ACHN (cell line): ENCODE results near the gene SNRPA1.

Source experiments
- DNase-seq: peaks from one replicate; pipeline ENCODE4 v3.0.0-alpha.2; 2015
- in situ Hi-C: cut with HindIII; loops from 2 replicates; pipeline ENCODE4 v1.10.0; 2017; ENCODE audit warnings: low sequenced_read_pairs, low pct_ligation_motif_present, low pct_unique_long_range_greater_than_20kb

SNRPA1 gene

DNA sequence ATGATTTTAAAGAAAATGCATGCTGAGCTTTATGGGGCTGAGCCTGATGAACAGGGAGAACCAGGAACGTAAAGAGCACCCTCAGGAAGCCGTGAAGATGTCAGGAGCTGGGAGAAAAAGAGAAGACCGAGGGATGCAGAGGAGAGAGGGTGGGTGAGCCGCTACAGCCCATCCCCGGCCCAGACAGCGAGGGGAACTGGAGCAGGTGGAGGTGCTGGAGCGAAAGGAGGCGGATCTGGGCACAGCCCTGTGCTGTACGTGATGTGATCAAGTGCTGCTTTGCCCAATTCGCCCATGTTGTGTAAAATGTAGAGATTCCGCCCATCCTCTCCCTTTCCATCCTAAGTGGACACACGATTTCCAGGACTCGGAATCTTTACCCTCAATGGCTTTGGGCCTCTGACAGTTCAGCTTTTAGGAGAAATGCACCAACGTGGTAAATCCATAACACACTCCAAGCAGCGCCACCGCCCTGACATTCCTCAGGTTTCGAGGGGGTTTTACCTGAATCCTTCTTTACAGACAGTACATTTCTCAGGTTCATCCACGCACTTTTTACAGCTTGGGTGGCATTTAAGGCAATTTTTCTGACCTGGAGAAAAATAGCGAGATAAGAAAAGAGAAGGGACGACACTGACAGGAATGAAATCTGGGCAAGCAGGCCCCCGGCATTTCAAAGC is 27.1 kb upstream of the SNRPA1 start:
- DNase-seq = no peak
- in situ Hi-C loops = no loop called here

DNA sequence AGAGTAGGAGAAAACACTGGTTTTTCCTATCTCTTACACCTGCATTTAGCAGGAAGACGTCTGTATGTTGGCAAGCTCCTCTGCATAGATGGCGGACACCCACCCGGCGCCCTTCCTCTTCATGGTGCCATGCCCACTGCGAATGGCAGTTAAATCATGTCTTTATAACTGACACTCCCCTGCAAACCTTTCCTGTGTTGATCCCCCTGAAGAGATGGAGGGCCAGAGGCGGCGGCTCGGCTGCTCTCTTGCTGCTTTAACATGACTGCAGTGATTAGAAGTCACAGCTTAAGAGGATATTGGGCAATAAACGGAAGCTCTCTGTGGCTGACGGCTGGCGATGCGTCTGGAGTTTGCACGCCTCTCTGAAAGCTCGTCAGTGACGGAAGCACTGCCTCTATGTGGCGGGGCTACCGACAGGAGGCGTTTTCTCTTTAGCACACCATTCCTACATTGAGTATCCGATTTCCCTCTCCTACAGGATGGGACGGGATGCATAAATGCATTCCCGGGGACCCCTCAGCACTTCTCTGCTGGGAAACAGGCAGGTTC is 25.5 kb upstream of the SNRPA1 start:
- in situ Hi-C loops = no loop called here
- DNase-seq = no peak

DNA sequence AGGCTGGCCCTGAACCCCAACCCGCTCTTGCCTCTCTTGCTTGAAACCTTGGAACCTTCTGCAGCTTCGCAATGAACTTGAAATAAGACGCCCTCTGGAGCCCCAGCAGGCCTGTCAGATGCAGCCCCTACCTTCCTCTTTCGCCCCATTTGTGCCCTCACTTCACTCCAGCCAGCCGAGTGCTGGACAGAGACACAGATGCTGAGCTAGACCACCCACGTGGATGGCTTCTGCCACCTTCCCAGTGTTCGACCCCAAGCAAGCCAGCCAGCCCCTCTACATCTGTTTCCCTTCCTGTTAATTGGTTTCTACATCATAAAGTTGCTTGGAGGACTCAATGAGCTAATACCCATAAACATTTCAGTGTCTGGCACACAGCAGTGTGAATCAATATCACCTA is 23.8 kb upstream of the SNRPA1 start:
- in situ Hi-C loops = no loop called here
- no peak for DNase-seq

DNA sequence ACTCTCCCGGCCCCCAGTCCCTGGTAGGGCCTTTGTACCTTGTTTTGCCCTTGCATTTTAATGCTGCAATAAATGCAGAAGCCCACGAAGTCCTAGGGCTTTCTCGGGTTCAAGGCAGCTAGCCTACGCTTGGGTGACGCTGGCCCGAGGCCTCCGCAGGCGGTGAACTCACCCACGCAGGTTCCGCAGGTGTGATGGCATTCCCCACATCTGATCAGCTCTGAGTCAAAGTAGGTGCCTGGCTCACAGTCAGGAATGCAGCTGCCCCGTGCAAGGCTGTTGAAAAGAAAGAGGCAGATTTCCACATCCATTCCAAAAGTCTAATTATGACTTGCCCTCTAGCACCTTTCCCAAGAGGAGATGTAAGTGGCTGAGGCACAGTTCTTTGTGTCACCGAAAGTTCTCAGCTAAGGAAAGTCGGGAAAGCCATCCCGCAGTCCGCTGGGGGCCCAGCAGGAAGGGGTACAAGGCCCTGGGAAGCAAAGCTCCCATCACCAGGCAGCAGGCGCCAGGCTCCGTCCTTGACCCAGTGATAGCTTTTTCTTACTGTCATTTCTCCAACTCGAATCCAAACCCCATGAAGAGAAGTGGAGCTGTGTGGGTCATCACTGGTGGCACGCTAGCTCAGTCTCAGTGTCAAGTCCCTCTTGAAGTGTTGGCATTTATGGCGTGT is 23.2 kb upstream of the SNRPA1 start:
- in situ Hi-C loops = no loop called here
- DNase-seq = no peak

DNA sequence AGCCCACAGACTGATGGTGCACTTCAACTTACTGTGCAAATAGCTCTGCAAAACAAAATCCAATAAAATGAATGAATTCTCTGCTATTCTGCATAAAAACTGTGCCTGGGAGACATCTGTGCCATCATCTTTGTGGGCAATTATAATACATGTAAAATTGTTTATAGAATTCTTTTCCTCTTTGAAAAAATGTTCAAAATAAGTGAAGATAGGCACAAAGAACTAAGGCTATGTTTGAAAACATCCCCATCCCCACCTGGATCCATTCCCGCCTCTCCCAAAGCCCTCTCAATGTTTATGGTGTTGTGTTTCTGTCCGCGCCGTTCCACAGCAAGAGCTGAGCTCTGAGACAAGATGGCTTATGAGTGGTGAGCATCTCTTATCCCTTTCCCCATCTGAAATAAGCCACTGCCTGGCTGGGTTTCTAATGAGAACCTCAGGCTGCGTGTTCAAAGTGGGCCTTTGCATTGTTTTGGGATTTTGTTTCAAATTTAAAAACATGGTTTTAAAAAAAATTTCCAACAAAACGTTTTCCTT is 22.4 kb upstream of the SNRPA1 start:
- in situ Hi-C loops = no loop called here

DNA sequence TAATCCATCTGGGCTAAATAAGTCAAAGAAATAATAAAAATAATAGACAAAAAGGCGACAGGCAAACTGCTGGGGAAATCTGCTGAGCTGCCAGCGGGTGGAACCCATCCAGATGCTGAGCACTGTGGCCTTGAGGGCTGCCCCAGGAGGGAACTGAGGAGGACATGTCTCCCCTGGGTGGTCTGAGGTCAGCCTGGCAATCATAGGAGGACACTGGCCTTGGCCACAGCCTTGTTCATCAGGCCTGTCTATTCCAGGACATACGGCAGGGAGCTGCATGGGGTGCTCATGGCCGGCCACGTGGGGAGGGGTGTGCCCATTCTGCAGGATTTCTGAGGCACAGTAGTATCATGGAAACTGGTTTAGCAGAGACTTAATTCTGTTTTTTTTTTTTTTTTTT is 21.5 kb upstream of the SNRPA1 start:
- in situ Hi-C loops = no loop called here
- DNase-seq = no peak

More for the DNA sequence above, 22.4 kb upstream of the SNRPA1 start:
- no peak for DNase-seq

DNA sequence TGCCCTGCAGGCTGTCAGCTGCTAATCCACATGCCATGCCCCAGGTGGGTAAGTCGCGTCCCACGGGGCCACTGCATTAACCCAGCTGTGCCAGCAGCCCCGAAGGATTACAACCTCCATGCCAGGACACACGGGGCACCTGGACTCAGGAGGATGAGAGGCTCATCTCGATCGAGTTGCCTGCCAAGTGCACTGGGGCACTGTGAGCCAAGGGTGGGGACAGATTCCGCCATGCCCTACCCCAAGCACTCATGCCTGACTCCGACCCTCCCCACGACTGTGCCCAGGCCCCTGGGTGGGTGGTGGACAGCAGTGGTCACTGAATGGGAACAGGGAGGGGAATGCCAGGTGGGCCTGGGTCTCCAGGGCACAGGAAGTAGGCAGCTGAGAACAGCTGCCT is 20.7 kb upstream of the SNRPA1 start:
- DNase-seq = no peak
- in situ Hi-C loops = no loop called here

DNA sequence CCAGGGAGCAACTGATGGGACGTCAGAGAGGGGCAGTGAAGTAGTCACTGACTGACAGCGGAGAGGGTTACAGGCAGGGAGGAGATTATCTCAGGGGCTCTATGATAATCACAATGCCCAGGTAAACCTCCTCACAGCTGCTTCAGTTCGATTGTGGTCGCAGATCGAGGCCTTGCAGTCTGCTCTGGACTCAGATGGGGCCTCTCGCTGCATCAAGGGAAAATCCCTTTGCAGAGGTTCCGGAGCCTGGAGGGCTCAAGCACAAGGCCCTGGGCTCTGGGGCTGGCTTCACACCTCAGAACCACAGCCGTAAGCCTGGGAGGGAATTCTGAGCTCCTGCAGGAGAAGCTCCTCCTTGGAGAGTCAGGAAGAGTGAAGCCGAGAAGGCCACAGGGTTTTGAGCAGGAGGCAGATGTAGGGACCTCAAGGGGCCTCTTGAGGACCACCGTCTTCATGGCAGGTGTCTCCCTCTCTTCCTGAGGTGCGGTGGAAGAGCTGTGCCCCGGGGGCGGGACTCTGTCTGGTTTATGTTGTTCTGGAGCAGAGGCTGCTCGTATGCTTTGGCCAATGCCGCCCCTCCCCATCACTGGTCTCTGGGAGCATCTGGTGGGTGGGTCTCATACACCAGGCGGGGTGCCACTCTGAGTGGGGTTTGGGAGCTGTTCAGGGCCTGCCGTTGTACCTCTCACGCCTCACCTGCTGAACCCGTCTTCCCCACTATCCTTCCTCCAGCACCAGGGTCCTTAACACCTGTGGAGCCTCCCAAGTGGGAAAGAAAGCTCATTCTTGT is 19.5 kb upstream of the SNRPA1 start:
- no peak for DNase-seq
- in situ Hi-C loops = no loop called here

DNA sequence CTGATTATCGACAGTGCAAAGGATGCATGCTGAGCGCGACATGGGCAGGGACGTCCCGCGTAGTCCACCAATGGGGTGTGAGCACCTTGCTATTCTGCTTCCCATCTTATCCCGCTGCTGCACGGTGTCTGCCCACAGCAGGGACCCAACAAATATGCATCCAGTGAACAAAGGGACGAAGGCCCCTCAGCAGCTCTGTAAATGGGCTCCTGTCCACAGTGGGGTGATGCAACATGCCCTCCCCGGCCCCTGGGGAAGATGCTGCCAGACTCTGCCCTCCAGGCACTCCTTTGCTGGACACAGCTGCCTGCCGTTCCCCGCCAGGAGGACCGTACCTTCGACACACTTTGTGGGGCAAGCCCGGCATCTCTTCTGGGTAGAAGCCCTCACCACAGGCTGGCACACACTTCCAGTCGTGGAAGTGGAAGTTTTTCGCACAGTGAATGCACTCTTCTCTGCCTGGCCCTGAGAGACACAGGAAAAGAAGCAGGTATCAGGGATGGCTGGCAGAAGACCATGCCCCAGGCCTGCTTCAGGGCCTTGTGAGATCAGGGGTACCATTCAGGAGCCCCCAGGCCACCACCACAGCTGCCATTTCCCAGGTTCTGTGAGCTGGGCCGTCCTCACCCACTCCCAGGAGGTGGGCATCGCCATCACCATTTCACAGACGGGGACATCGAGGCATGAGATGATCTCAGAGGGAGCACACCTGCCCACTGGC is 18.2 kb upstream of the SNRPA1 start:
- in situ Hi-C loops = no loop called here
- DNase-seq = no peak

DNA sequence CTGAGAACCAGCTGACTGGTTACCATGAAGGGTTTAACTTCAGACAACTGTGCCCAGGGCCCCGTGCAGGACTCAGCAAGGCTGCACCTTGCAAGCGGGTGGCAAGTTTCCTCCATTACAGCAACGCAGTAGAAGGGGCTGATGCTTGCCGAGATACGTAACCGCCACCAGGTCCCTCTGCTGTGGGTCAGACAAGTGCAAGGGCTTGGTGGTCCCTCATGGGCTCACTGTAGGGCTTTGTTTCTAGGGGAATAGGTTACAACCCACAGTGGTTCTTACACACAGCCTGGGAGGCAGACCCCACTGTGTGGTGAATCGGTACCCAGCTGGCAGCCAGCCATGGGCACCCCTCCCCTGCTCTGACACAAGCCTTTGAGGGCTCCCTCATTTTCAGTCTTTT is 15.5 kb upstream of the SNRPA1 start:
- in situ Hi-C loops = no loop called here
- no peak for DNase-seq

DNA sequence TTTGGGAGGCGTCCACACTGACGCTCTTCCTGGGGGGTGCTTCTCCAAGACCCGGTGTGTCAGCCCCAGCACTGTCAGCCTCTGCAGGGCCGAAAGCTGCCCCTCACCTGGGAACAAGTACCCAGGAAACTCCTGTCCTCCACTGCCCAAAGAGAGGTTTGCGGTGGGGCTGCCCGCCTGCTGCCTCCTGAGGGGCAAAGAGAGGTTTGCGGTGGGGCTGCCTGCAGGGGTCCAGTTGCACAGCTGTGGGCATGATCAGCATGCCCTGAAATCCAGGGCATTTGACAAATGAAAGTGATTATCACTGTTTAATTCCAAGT is 15.1 kb upstream of the SNRPA1 start:
- in situ Hi-C loops = no loop called here
- no peak for DNase-seq

DNA sequence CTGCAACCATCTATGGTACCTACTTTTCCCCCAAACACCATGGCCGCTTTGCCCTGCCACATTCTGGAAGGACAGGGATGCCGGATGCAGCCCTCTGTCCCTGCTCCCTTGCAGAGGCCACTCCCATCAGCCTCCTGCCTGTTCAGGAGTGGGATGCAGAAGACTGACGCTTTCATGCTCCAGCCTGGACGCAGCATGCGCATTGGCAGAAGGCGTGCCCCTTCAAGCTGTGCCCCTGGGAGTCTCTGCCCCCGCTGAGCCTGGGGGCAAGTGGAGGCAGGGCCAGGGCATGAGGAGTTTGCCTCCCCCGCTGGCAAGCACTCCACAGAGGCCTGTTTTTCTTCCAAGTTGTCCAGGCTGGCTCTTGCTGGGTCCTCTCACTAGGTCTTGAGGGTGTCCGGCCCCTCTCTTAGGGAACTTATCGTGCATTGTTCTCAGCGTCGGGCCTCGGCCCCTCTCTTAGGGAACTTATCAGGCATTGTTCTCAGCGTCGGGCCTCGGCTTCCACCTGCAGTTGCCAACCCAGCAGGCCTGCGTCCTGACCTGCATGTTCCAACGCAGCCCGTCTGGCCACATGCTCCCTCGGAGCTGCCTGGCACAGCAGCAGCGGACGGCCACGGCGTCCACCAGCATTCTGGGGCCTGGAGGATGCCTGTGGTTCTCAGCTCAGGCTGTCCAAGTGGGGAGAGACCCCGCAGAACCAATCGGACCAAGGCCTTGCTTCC is 14.6 kb upstream of the SNRPA1 start:
- in situ Hi-C loops = no loop called here
- no peak for DNase-seq

DNA sequence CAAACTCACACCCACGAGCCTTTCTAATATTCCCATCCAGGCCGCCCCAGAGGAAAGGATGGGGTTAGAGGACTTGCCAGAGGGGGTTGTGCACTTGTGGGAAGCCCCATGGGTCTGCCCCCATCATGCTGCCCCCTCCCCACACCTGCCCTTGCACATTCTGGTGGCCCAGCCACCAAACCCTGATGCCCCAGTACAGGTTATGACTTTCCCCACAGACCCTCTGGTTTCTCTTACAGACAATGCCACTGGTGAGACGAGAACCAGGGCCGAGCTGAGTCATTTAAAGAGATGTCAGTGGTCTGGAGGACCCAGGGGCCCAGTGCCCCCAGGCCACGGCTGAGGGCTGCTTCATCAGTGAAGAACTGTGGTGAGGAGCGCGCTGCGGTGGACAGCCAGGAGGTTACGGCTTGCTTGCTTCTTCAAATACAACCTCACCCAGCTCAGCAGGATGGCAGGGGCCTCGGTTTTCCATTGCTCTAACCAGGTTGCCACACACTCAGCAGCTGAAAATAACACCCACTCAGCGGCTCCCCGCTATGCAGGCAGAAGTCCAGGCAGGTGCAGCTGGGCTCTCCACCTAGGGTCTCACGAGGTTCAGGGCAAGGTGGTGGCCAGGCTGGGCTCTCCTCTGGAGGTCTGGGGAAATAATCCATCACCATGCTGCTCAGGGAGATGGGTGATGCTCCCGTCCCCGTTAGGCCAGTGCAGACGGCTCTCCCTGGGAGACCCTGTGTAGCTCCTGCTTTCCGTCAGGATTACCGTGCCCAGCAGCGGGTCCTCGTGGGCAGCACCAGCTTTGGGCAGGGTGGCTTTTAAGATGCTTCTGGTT is 13.8 kb upstream of the SNRPA1 start:
- DNase-seq = no peak
- in situ Hi-C loops = no loop called here

DNA sequence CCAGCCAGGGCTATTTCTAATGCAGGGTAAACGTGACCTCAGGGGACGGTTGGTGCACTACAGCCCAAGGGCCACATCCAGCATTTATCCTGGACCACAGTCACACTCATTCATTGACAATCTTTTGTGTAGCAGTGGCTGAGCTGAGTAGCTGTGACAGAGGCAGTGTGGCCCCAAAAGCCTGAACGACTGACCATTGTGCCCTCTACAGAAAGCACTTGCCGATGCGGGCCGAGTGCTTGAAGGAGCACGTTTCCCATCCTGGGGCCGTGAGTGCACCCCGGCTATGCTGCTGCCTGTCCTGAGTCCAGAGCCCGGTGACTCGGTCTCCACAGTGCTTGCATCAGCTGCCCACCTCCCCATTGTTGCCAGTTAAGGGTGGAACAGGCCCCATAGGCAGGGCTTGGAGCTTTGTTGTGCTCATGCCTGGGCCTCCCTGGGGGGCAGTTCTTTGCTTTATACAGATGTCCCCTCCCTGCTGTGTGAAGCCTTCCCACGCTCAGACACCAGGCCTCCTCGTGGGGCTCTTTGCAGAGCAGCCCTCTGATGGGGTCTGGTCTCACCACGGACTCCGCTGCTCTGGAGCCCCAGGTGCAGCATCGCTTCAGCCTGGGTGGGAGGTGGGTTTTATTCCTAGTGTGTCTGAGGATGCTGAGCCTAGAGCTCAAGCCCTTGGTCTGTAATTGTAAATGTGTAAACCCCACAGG is 13.0 kb upstream of the SNRPA1 start:
- in situ Hi-C loops = no loop called here
- DNase-seq = no peak

DNA sequence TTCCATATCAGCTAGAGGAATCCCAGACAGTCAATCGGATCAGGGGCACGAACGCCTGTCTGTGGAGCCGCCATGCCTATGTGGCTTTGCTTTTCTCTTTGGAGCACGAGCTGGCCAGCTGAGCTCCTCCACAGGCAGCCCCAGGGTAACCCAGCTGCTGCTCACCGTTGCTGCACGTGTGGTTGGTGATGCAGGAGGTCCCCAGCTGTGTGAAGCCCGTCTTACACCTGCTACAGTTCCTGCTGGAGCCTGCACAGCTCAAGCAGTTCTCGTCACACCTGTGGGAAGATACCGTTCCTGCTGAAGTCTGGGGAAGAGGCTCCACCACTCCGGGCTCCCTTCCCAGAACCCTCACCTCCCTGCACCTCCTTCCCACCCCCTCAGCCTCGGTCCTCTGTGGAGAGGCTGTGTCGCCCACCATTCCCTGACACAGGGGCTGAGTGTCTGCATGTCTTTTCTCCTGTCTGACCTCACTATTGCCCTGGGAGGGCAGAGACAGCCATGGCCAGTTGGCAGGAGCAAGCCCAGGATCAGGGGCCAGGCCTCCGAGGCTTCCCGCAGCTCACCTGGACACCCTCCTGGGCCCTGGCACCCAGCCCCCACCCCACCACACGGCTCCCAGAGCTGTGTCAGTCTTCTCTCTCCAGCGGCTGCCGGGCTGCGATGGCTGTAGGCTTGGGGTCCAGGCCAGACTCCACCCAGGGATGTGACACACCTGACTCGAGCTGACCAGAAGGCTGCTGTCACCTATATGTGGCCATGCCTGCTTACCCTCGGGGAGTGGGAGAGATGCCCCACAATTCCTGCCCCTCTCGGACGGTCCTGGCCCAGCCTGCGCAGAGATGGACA is 12.2 kb upstream of the SNRPA1 start:
- DNase-seq = no peak

More for the DNA sequence above, 12.2 kb upstream of the SNRPA1 start:
- in situ Hi-C loops = no loop called here
